ENCODE data around the gene ITPR3.

- no peak for TF ChIP-seq EZH2 (IDR thresholded peaks at IDR 0.05; ENCODE audit: insufficient read depth, poor library complexity, severe bottlenecking)
- no peak for TF ChIP-seq EZH2phosphoT487 (IDR thresholded peaks at IDR 0.05; ENCODE audit: insufficient read depth, low read depth)
Measured at GRCh38 chr6:33732817-33733708, 111.9 kb downstream of the ITPR3 start.

All from GM23248 (cell line).